GM12891 (cell line): ENCODE results near the gene NCKAP5L.
"Not testable (repeated sequence)": the region's sequence is repeated elsewhere in the genome, so short reads cannot be mapped to it uniquely, and the experiment has no call there.

Source experiments
- DNase-seq: peaks from one replicate; pipeline ENCODE4 v3.0.0; 2011; ENCODE audit warnings: low spot score; ENCODE audit not compliant: insufficient read length
- FAIRE-seq: peaks from 2 replicates; lab custom pipeline; 2011; peaks lifted over from hg19 to GRCh38; lab: Jason Lieb, UNC
- PAX5 ChIP-seq: IDR thresholded peaks from 2 replicates; pipeline ENCODE4 v1.6.1; 2011; ENCODE audit warnings: low read length, moderate library complexity, mild to moderate bottlenecking; ENCODE audit not compliant: insufficient read depth, severe bottlenecking
- POLR2A ChIP-seq: IDR thresholded peaks from 2 replicates; pipeline ENCODE4 v1.6.1; 2011; ENCODE audit warnings: low read depth, low read length, control low read depth
- POLR2AphosphoS5 ChIP-seq: IDR thresholded peaks from 2 replicates; pipeline ENCODE4 v1.6.1; 2011; ENCODE audit warnings: low read depth, low read length, control low read depth
- POU2F2 ChIP-seq: IDR thresholded peaks from 2 replicates; pipeline ENCODE4 v1.6.1; 2011; ENCODE audit warnings: low read depth, mild to moderate bottlenecking, control low read depth, low read length, moderate library complexity
- SPI1 ChIP-seq: IDR thresholded peaks from 2 replicates; pipeline ENCODE4 v1.6.1; 2011; ENCODE audit warnings: low read depth, low read length, control low read depth
- TAF1 ChIP-seq: IDR thresholded peaks from 2 replicates; pipeline ENCODE4 v1.6.1; 2011; ENCODE audit warnings: low read depth, low read length, control low read depth

The NCKAP5L gene

GRCh38 chr12:49784756-49785409, 43.3 kb downstream of the NCKAP5L start:
- DNase-seq (no peak), FAIRE-seq (no peak)
- TF ChIP-seq POU2F2 (no peak), PAX5 (no peak), TAF1 (no peak), POLR2AphosphoS5 (no peak), SPI1 (no peak), POLR2A (no peak)

DNA sequence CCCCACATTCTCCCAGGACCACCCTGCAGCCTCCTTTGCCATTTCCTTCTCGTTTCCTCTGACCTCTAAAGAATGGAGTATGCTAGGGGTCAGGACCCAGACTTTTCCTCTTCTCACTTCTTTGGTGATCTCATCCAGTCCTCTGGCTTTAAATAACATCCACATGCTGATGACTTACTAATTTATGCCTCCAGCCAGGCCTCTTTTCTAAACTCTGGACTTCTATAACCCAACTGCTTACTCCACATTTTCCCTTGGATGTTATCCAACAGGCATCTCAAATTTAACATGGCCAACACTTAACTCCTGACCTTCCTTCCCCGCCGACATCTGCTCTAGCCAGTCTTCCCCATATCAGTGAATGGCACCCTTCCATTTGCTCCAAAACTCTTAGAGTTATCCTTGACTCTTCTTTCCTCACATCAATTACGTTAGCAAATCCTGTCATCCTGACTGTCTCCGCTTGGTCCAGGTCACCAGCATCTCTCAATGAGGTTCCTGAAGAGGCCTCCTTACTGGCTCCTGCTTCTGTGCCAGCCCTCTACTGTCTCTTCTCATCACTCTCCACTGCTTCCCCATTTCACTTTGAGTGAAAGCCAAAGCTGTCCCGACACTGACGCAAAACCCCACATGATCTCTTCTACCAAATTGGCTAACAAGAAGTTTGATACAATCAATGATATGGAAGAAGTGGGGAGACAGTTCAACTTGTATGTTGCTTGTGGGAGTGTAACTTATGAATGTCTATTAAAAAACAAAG, 44.1 kb downstream of the NCKAP5L start:
- no peak for TF ChIP-seq TAF1
- no peak for TF ChIP-seq POU2F2
- FAIRE-seq = no peak
- DNase-seq = no peak

DNA sequence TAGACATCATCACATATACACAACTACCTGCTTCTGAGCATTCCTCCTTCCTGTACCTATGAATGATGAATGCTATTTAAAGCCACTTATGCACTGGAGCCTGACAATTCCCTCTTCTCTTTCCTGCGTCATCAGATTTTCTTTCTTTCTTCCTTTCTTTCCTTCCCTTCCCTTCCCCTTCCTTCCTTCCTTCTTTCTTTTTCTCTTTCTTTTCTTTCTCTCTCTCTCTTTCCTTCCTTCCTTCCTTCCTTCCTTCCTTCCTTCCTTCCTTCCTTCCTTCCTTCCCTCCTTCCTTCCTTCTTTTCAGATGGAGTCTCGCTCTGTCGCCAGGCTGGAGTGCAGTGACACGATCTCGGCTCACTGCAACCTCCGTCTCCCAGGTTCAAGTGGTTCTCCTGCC, 47.3 kb downstream of the NCKAP5L start:
- DNase-seq, FAIRE-seq: not testable (repeated sequence)

GRCh38 chr12:49779581-49779980, 48.6 kb downstream of the NCKAP5L start:
- TF ChIP-seq POLR2AphosphoS5 (no peak), SPI1 (no peak), POLR2A (no peak), PAX5 (no peak), POU2F2 (no peak), TAF1 (no peak)
- DNase-seq (no peak), FAIRE-seq (no peak)

DNA sequence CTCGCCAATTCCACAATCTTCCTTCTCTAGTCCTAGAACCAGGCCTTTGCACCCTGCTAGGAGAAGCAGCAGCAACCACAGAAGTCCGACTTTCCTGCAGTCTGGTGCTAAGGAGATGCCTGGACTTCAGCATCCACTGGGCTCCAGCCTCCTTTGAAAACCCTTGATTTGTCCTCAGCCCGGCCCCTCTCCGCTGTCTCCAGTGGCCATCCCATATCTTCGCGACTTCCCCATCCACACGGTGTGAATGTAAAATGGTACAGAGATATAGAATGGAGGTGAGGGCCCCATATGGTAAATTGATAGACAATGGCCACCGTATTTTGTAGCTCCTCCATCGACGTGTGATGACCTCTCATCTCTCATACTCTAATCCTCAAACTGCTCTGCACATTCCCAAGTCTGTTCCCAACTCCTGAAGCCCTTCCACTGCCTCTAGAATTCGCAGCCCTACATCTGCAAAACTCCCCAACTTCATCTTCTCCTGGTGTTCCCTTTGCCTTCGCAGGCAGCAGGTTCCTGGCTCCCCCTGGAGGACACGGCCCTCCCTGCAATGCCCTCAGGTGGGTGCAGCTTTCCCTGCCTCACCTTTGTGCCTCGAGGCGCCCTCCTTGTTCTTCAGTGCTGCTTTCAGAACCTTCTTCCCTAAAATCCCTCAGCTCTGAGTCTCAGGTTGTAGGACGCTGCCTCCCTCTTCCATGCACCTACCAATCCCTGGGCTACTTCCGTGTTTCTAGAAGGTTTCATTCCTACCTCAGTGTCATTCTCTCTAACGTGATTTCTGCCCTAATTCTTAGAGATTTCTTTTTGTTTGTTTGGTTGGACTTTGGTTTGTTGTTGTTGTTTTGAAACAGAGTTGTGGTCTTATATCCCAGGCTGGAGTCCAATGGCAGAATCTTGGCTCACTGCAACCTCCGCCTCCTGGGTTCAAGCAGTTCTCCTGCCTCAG, 50.1 kb downstream of the NCKAP5L start:
- peak; percentile 86 for FAIRE-seq
- DNase-seq = no peak
- TF ChIP-seq POLR2A = no peak
- no peak for TF ChIP-seq PAX5
- TF ChIP-seq SPI1 = no peak
- TF ChIP-seq POLR2AphosphoS5 = no peak
- no peak for TF ChIP-seq TAF1
- no peak for TF ChIP-seq POU2F2

GRCh38 chr12:49777341-49777740, 50.9 kb downstream of the NCKAP5L start:
- DNase-seq (no peak), FAIRE-seq (no peak)
- TF ChIP-seq POU2F2 (no peak), SPI1 (no peak), POLR2A (no peak), TAF1 (no peak), PAX5 (no peak), POLR2AphosphoS5 (no peak)

- no peak for TF ChIP-seq POU2F2
- TF ChIP-seq SPI1 = peak; percentile 80
- no peak for TF ChIP-seq TAF1
- TF ChIP-seq POLR2A = no peak
- no peak for TF ChIP-seq PAX5
- TF ChIP-seq POLR2AphosphoS5 = no peak
- DNase-seq (no peak), FAIRE-seq (no peak)
Measured at GRCh38 chr12:49776858-49777257, 51.4 kb downstream of the NCKAP5L start.

DNA sequence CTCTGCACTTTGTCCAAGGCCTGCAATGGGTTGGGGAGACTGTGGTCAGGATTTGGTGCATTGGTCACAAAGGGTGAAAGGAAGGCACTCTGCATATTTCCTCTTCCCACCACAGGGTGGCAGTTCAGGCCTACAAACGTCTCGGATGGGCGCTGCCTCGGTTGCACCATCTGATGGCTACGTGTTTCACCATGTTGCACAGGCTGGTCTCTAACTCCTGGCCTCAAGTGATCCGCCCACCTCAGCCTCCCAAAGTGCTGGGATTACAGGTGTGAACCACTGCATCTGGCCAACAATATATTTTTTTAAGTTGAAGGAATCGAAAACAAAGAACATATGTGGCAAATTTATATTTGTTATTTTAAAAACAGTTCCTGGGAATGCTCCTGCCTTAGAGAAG, 51.8 kb downstream of the NCKAP5L start:
- DNase-seq (no peak), FAIRE-seq (peak; percentile 89)
- TF ChIP-seq POU2F2 = peak; percentile 95
- TF ChIP-seq SPI1 = no peak

GRCh38 chr12:49773102-49773501, 55.1 kb downstream of the NCKAP5L start:
- not testable (repeated sequence) for FAIRE-seq, DNase-seq

DNA sequence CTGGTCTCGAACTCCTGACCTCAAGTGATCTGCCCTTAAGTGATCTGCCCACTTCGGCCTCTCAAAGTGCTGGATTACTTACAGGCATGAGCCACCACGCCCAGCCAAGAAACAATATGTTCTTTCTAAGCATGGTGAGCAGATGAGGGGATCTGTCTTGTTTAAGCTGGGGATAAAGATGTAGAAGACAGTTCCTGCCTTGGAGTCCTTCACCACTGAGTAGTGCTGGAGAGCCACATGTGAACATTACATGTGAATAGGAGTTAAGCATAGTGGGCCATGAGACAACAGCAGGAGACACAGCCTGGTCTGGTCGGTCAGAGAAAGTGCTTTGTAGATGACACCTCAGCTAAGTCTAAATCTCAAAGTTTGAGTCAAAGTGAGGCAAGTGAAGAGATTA, 60.9 kb downstream of the NCKAP5L start:
- TF ChIP-seq POLR2A (no peak), PAX5 (no peak), TAF1 (no peak), SPI1 (no peak), POLR2AphosphoS5 (no peak), POU2F2 (no peak)
- FAIRE-seq = peak; percentile 35
- DNase-seq = no peak
